Esophagus squamous epithelium (tissue), 5 donors: ENCODE results near the gene RCOR1. TPM values are rescaled to one million over a fixed set of nuclear protein-coding genes. Genes with fewer than 3 reads are reported as not detected.

Experiments
- DNase-seq: peaks from one replicate; lab custom pipeline; 2025; lab: John Stamatoyannopoulos, UW
- H3K27ac ChIP-seq, 4 donors: fragments of 200-600 bp; sonication (generic); one replicate each; pipeline ENCODE4 v1.5.1; 2016 to 2019; ENCODE audit warnings: mild to moderate bottlenecking in 1 of 4
- H3K27me3 ChIP-seq, 4 donors: fragments of 200-600 bp; sonication (generic); 1 replicate in 3 of 4; 2 replicates in 1 of 4; pipeline versions ENCODE4 v1.5.1 to v1.6.0; 2017 to 2021; ENCODE audit warnings: antibody characterized with exemption in 1 of 4
- H3K36me3 ChIP-seq, 3 donors: fragments of 200-600 bp; sonication (generic); one replicate each; pipeline ENCODE4 v1.5.1; 2016 to 2019
- H3K4me1 ChIP-seq, 3 donors: fragments of 200-600 bp; sonication (generic); one replicate each; pipeline ENCODE4 v1.5.1; 2017 to 2019
- H3K4me3 ChIP-seq, 4 donors: fragments of 200-600 bp; sonication (generic); 1 replicate in 3 of 4; 2 replicates in 1 of 4; pipeline ENCODE4 v1.5.1; 2016 to 2019; ENCODE audit warnings: mild to moderate bottlenecking in 2 of 4, moderate library complexity in 1 of 4
- H3K9me3 ChIP-seq, 3 donors: fragments of 200-600 bp; sonication (generic); one replicate each; pipeline ENCODE4 v1.5.1; 2016 to 2019
- POLR2A ChIP-seq, 4 donors: fragments of 450-650 bp; IDR thresholded peaks; one replicate each; pipeline ENCODE4 v1.6.1; 2017; ENCODE audit warnings: antibody characterized with exemption in 4 of 4, mild to moderate bottlenecking in 4 of 4, moderate library complexity in 3 of 4
- WGBS, 2 donors: methylation state at CpG; one replicate each; pipeline ENCODE4 v1.1.5; 2018; 5-methylcytosine and 5-hydroxymethylcytosine counted together
- intact Hi-C: fragments of 100-400 bp; cut with DNase I; formaldehyde crosslinking; loops from one replicate; pipeline ENCODE4 v1.15.0; 2022
- total RNA-seq, 4 donors: library from RNA; depleted of rRNA; stranded (reverse); fragments of >200 nt; gene quantifications; one replicate each; pipeline ENCODE4 v1.1.0, GENCODE V29; 2016
- TF ChIP-seq, protein P1 (sequence below), 6 experiments: fragments of 450-650 bp in 4 of 6; fragments of 200-600 bp in 2 of 6; sonication (generic) in 2 of 6; IDR thresholded peaks; one replicate each; pipeline ENCODE4 v1.5.1; 2016 to 2019; ENCODE audit warnings: antibody characterized with exemption in 6 of 6, mild to moderate bottlenecking in 4 of 6, moderate library complexity in 4 of 6
- donor health status: DM: yes; HTN: yes; CAD: no.

Gene RCOR1
- total RNA-seq, 4 donors from 2014 or later = 25.6 to 56.9 (median 35.2) TPM

DNA sequence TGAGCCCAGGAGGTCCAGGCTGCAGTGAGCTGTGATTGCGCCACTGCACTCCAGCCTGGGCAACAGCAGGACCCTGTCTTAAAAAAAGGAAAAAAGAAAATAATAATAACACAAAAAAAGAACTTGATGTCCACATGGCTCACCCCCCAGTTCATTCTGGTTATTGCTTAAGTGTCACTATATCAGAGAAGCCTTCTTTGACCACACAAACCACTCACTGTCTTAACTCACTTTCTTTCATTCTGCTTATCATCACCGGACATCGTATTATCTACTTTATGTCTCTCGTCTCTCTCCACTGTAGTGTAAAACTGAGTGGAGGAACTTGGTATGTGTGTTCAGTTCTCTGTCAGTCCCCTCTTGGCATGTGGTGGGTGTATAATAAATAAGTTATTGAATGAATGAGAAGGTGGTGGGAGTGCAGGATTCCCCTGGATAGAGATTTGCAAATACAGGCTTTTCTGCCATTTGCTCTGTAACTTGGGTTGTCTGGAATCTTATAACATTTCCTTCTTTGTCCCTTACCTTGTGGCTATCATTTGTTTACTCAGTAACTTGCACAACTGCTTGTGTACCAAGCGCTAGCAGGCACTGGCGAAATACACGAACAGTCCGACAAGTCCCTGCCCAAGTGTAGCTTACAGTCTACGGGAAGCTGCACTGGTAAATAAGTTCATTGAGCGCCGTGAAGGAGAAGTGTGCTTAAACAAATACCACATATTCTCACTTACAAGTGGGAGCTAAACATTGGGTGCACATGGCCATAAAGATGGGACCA lies 98.2 kb downstream of the RCOR1 start:
- no peak for DNase-seq
- no peaks in the 10 kb centered on the region for H3K27me3 ChIP-seq
- WGBS, 2 donors = 82 to 83% methylated on average over 11 of the region's 11 CpGs
- no peak overlapping the region for H3K4me3 ChIP-seq
- H3K9me3 ChIP-seq = no peaks in the 10 kb centered on the region
- no peak overlapping the region for H3K27ac ChIP-seq
- intact Hi-C loops = loop anchor here (10.0 kb wide), 1 partner anchor 234 kb away; the partner anchor contains the start of gene AMN
- H3K36me3 ChIP-seq = no peaks in the 10 kb centered on the region
- H3K4me1 ChIP-seq = peaks cover 0 to 70% (median 4%) of the 10 kb centered on the region in 3 donors
- TF ChIP-seq, protein P1, sequence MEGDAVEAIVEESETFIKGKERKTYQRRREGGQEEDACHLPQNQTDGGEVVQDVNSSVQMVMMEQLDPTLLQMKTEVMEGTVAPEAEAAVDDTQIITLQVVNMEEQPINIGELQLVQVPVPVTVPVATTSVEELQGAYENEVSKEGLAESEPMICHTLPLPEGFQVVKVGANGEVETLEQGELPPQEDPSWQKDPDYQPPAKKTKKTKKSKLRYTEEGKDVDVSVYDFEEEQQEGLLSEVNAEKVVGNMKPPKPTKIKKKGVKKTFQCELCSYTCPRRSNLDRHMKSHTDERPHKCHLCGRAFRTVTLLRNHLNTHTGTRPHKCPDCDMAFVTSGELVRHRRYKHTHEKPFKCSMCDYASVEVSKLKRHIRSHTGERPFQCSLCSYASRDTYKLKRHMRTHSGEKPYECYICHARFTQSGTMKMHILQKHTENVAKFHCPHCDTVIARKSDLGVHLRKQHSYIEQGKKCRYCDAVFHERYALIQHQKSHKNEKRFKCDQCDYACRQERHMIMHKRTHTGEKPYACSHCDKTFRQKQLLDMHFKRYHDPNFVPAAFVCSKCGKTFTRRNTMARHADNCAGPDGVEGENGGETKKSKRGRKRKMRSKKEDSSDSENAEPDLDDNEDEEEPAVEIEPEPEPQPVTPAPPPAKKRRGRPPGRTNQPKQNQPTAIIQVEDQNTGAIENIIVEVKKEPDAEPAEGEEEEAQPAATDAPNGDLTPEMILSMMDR (IDR thresholded peaks at IDR 0.05) = no peak
- no peak for TF ChIP-seq POLR2A (IDR thresholded peaks at IDR 0.05)

DNA sequence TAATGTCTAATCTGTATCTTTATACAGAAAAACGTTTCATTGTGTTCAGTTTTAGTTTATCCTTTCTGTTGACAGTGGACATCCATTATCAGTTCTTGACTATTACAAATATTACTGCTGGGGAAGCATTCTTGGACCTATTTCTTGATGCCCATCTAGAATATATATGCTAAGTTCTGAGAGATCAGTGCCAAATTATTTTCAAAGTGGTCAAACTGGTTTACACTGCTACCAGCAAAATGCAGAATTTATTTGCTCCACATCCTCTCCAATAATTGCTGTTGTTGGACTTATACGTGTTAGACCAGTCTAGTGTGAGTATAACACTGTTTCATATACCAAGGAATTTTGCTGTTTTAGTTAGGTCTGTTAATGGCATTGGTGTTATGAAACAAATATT lies 99.3 kb downstream of the RCOR1 start:
- 24 to 40% methylated on average over 2 of the region's 2 CpGs for WGBS, 2 donors
- Histone ChIP-seq H3K4me3 (no peak overlapping the region), H3K27me3 (no peaks in the 10 kb centered on the region), H3K9me3 (no peaks in the 10 kb centered on the region), H3K4me1 (peaks cover 0 to 80% (median 4%) of the 10 kb centered on the region in 3 donors), H3K27ac (peak overlapping the region in 1 of 4 donors; percentile 23), H3K36me3 (no peaks in the 10 kb centered on the region)
- intact Hi-C loops = loop anchor here (10.0 kb wide), 1 partner anchor 233 kb away; the partner anchor contains the start of gene AMN
- TF ChIP-seq, protein P1 (IDR thresholded peaks at IDR 0.05) = no peak
- TF ChIP-seq POLR2A (IDR thresholded peaks at IDR 0.05) = no peak
- no peak for DNase-seq

DNA sequence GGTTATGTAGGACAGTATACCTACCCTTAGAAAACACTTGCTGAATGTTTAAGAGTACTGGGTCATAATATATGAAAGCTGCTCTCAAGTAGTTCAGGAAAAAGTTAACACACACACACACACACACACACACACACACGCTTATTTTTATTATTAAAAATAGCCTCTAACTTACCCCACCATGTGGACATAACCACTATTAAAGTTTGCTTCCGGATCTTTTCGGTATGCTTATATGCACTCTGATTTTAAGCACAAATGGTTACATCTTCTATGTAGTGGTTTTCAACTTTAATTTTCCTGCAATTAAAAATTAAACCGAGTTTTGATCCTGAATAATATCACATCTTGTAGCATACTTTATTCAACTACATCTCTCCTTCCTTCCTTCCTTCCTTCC lies 99.9 kb downstream of the RCOR1 start:
- Histone ChIP-seq H3K27ac (peak overlapping the region in 1 of 4 donors; percentile 23), H3K9me3 (no peaks in the 10 kb centered on the region), H3K4me1 (peaks cover 0 to 86% (median 8%) of the 10 kb centered on the region in 3 donors), H3K27me3 (no peaks in the 10 kb centered on the region), H3K4me3 (no peak overlapping the region), H3K36me3 (no peaks in the 10 kb centered on the region)
- no peak for DNase-seq
- intact Hi-C loops = loop anchor here (10.0 kb wide), 1 partner anchor 232 kb away; the partner anchor contains the start of gene AMN
- no peak for TF ChIP-seq POLR2A (IDR thresholded peaks at IDR 0.05)
- TF ChIP-seq, protein P1 (IDR thresholded peaks at IDR 0.05) = no peak
- 65 to 71% methylated on average over 4 of the region's 4 CpGs for WGBS, 2 donors

DNA sequence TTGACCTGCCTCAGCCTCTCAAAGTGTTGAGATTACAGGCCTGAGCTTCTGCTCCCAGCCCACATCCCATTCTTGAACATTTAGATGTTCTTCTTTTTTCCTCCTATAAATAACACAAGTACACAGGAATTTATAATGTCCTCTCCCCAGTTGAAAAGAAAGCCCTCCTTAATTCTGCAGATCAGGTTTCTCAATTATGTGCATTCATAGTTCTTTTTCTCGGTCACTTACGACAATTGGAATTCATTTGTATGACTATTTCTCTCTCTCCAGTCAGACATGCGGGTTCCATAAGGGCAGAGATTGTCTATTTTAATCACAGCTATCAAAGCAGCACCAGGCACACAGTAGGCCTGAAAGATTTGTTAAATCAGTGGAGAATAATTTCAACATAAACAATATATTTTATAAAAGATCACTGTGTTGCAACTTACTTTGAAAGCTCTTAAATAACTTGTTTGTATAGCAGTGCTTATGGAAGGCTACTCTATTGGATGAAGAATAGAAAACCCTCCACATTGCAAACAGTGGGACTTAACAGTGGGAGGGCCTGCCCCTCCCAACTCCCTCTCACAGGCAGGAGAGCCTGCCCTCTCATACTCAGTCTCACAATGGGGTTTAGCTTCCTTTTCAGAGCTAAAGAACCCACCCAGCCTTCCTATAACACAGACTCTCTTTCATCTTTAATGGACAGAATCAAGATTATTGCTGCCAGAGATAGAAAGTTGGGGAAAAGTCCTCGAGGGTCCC lies 100.7 kb downstream of the RCOR1 start:
- WGBS, 2 donors = 71 to 77% methylated on average over 4 of the region's 4 CpGs
- Histone ChIP-seq H3K27ac (peak overlapping the region in 1 of 4 donors; percentile 10), H3K27me3 (no peaks in the 10 kb centered on the region), H3K4me3 (no peak overlapping the region), H3K9me3 (no peaks in the 10 kb centered on the region), H3K36me3 (no peaks in the 10 kb centered on the region), H3K4me1 (peaks cover 0 to 81% (median 8%) of the 10 kb centered on the region in 3 donors)
- DNase-seq = no peak
- intact Hi-C loops = loop anchor here (10.0 kb wide), 1 partner anchor 232 kb away; the partner anchor contains the start of gene AMN
- TF ChIP-seq POLR2A (IDR thresholded peaks at IDR 0.05) = no peak
- TF ChIP-seq, protein P1 (IDR thresholded peaks at IDR 0.05) = no peak
